ENCODE data around the gene SLC16A12. TPM values are rescaled to one million over a fixed set of nuclear protein-coding genes. Genes with fewer than 3 reads are reported as not detected.

The SLC16A12 gene
- total and polyA plus RNA-seq, 2 donors (not counting 3 experiments of a cell fraction or from before 2014, with no cell fraction given): not detected

DNA sequence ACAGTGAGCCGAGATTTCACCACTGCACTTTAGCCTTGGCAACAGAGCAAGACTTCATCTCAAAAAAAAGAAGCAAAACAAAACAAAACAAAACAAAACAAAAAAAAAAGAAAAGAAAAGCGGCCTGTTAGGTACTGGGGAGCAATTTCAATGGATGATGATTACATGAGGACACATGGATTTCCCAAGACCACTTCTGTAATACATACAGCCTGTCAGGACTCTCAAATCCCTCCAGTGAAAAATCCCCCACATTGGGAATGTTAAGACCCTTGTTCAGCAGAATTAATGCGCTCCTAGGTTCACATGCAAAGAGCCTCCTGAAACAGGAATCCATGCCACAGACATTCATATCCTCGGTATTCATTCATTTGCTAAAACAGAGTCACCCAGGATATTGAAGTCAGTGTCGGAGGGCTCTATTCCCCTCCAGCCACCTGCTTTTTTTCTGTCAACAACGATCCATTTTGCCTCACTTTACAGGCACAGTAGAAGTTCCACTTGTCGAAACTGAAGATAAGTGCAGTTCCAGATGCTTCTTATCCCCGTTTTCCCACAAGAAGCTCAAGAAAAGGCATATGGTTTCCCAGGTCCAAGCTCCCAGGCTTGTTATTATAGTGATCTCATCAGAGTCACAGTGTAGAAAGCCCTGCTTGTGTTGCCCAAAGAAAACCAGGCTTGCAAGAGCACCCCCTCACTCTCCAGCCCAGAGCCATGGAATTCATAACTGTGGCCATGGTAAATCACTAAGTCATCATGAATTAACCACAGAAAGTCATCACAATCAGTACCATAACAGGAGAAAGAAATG, 20.2 kb downstream of the SLC16A12 start:
- Histone ChIP-seq H3K27me3 (ENCODE audit: control insufficient read depth in 2 of 2, insufficient read depth in 2 of 2, low read length in 2 of 2) (no peaks in the 10 kb centered on the region), H3K9ac (replicated peaks; ENCODE audit: extremely low read depth, insufficient read depth, low read length) (no peak overlapping the region), H3K4me3 (replicated peaks in 1 of 3; ENCODE audit: insufficient read depth in 1 of 3, low read depth in 1 of 3, low read length in 3 of 3) (no peak overlapping the region), H3K79me2 (ENCODE audit: control insufficient read depth, insufficient read depth, low read length) (no peaks in the 10 kb centered on the region), H3K9me1 (replicated peaks; ENCODE audit: control insufficient read depth, extremely low read depth, insufficient read depth, low read length) (no peaks in the 10 kb centered on the region), H4K20me1 (replicated peaks; ENCODE audit: control insufficient read depth, extremely low read depth, insufficient read depth, low read length) (no peaks in the 10 kb centered on the region), H3K9me3 (replicated peaks; ENCODE audit: control insufficient read depth, insufficient read depth, low read length) (no peaks in the 10 kb centered on the region), H2AFZ (ENCODE audit: low read depth, low read length) (no peak overlapping the region), H3K27ac (ENCODE audit: insufficient read depth, low read depth, low read length) (no peak overlapping the region), H3K4me1 (ENCODE audit: control insufficient read depth, extremely low read depth, insufficient read depth, low read length) (no peaks in the 10 kb centered on the region), H3K36me3 (ENCODE audit: control insufficient read depth in 2 of 2, extremely low read depth in 1 of 2, insufficient read depth in 2 of 2, low read length in 2 of 2) (no peaks in the 10 kb centered on the region), H3K4me2 (ENCODE audit: insufficient read depth, low read length) (no peak overlapping the region)
- DNase-seq (ENCODE audit: low read depth, low spot score): no peak
- intact Hi-C loops (cut with micrococcal nuclease) (no loop called here), dilution Hi-C loops (cut with MboI; ENCODE audit: extremely low pct_ligation_motif_present, low sequenced_read_pairs) (no loop called here)
- POLR2A ChIA-PET: no interaction called here
- BruUV-seq (replicated peaks): no TSS peak
- CTCF ChIA-PET: interaction anchor here (1.4 kb wide), 1 partner anchor 11 kb away, joined by 3 read pairs; no protein-coding TSS in a partner anchor
- no peak for FAIRE-seq
- no peak for TF ChIP-seq FOS (IDR thresholded peaks at IDR 0.05; ENCODE audit: borderline replicate concordance, insufficient read depth, low read length)
- TF ChIP-seq, protein P1, sequence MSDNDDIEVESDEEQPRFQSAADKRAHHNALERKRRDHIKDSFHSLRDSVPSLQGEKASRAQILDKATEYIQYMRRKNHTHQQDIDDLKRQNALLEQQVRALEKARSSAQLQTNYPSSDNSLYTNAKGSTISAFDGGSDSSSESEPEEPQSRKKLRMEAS (IDR thresholded peaks at IDR 0.05; ENCODE audit: insufficient read depth, insufficient read length): no peak

DNA sequence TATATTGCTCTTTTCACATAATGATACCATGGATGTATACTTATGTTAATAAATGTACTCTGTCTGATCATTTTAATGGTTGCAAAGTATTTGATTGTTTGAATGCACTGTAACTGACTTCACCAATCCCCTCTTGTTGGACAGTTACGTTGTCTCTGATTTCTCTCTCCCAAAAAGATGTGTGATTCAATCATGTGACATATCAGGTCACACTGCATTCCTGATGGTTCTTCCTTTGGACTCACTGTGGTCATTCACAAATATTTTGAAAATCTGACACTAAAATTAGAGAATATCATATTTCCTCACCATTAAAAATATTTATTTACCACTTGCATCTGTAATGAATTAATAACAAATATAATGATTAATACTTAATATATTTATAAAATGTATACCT, 22.2 kb downstream of the SLC16A12 start:
- H3K4me1 ChIP-seq (ENCODE audit: control insufficient read depth, extremely low read depth, insufficient read depth, low read length): no peaks in the 10 kb centered on the region
- no TSS peak for BruUV-seq (replicated peaks)
- dilution Hi-C loops (cut with MboI; ENCODE audit: extremely low pct_ligation_motif_present, low sequenced_read_pairs) (no loop called here), intact Hi-C loops (cut with micrococcal nuclease) (no loop called here)
- ChIA-PET CTCF (no interaction called here), POLR2A (no interaction called here)
- no peaks in the 10 kb centered on the region for H3K36me3 ChIP-seq (ENCODE audit: control insufficient read depth in 2 of 2, extremely low read depth in 1 of 2, insufficient read depth in 2 of 2, low read length in 2 of 2)
- no peaks in the 10 kb centered on the region for H3K9me3 ChIP-seq (replicated peaks; ENCODE audit: control insufficient read depth, insufficient read depth, low read length)
- H3K9me1 ChIP-seq (replicated peaks; ENCODE audit: control insufficient read depth, extremely low read depth, insufficient read depth, low read length): no peaks in the 10 kb centered on the region
- H3K79me2 ChIP-seq (ENCODE audit: control insufficient read depth, insufficient read depth, low read length): no peaks in the 10 kb centered on the region
- no peak for TF ChIP-seq GATA2 (IDR thresholded peaks at IDR 0.05; ENCODE audit: insufficient read depth, insufficient read length, low read depth, low read length)
- no peak for TF ChIP-seq POLR2AphosphoS5 (IDR thresholded peaks at IDR 0.05; ENCODE audit: insufficient read depth, low read depth, low read length)
- TF ChIP-seq CTCF (IDR thresholded peaks at IDR 0.05; ENCODE audit: extremely low read depth in 1 of 2, insufficient read depth in 1 of 2, low read depth in 1 of 2, low read length in 2 of 2): no peak
- no peak for TF ChIP-seq MYC (IDR thresholded peaks at IDR 0.05; ENCODE audit: low read depth, low read length)
- no peak for TF ChIP-seq FOS (IDR thresholded peaks at IDR 0.05; ENCODE audit: borderline replicate concordance, insufficient read depth, low read length)
- TF ChIP-seq POLR2A (IDR thresholded peaks at IDR 0.05; ENCODE audit: low read depth, low read length): no peak
- TF ChIP-seq, protein P1 (IDR thresholded peaks at IDR 0.05; ENCODE audit: insufficient read depth, insufficient read length): no peak
- no peak for TF ChIP-seq JUN (IDR thresholded peaks at IDR 0.05; ENCODE audit: borderline replicate concordance, insufficient read depth, insufficient read length, low read depth)
- no peak for TF ChIP-seq EZH2 (IDR thresholded peaks at IDR 0.05; ENCODE audit: borderline replicate concordance, low read depth, low read length, severe bottlenecking)
- no peaks in the 10 kb centered on the region for H3K27me3 ChIP-seq (ENCODE audit: control insufficient read depth in 2 of 2, insufficient read depth in 2 of 2, low read length in 2 of 2)
- no peak overlapping the region for H3K27ac ChIP-seq (ENCODE audit: insufficient read depth, low read depth, low read length)
- no peak overlapping the region for H2AFZ ChIP-seq (ENCODE audit: low read depth, low read length)
- DNase-seq (ENCODE audit: low read depth, low spot score) (no peak), FAIRE-seq (no peak)
- H3K4me3 ChIP-seq (replicated peaks in 1 of 3; ENCODE audit: insufficient read depth in 1 of 3, low read depth in 1 of 3, low read length in 3 of 3): no peak overlapping the region
- no peak overlapping the region for H3K4me2 ChIP-seq (ENCODE audit: insufficient read depth, low read length)
- H4K20me1 ChIP-seq (replicated peaks; ENCODE audit: control insufficient read depth, extremely low read depth, insufficient read depth, low read length): no peaks in the 10 kb centered on the region
- no peak overlapping the region for H3K9ac ChIP-seq (replicated peaks; ENCODE audit: extremely low read depth, insufficient read depth, low read length)

Measured in endothelial cell of umbilical vein (primary cell).